Glomerular visceral epithelial cell (primary cell): Measurements from ENCODE around the gene CEP68.
A peak's percentile ranks its signal among the peaks of the same experiment; 100 is the strongest.
"Not testable (repeated sequence)": the region's sequence is repeated elsewhere in the genome, so short reads cannot be mapped to it uniquely, and the experiment has no call there.

Source experiments
- DNase-seq: peaks from one replicate; pipeline ENCODE4 v3.0.0-alpha.2; 2016; ENCODE audit errors: extremely low spot score

The CEP68 gene

DNA sequence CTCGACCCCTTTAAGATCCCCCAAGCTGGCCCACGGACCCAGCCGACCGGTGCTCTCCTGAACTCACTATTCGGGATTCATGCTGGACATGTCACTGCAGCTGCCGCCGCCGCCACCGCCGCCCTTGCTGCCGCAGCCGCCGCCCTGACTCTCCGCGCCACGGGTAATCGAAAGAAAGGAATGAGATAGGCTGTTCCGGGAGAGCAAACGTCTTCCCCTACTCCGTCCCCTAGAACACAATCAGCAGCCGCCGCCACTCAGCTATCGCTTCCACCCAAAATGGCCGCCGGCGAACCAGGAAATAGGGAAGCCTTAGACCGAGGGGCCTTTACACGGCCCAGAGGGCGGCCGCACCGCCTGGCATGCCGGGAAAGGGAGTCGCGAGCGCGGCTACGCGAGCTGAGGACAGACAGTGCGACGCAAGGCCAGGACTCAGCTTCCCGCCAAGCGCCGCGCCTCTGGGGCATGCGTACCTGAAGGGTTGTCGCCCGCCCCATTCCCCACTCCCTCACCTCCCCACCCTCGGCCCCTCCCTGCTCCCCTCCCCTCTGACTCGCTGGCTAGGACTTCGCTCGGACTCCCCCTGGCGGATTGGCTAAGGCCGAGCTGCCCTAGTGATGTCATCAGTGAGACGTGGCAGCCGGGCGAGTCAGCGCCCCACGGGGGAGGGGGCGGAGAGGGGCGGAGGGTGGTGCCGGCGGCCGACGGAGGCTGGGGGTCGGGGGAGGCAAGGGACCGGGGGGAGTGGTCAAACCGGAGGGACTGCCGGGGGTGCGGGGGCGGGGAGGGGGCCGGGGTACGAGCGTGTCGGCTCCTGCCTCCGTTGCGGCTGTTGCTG lies 73.8 kb downstream of the CEP68 start, which contains the start of gene RAB1A:
RAB1A (minus strand) TSS at position 281 of the 838 bp plus-strand sequence; CDS start at position 90, 191 bp downstream.
- peak; percentile 99 for DNase-seq

GRCh38 chr2:65130664-65131175 lies 74.5 kb downstream of the CEP68 start:
- no peak for DNase-seq

- DNase-seq: not testable (repeated sequence)
These were observed 76.7 kb downstream of the CEP68 start for GRCh38 chr2:65132930-65133329.

GRCh38 chr2:65133626-65134025 lies 77.4 kb downstream of the CEP68 start:
- DNase-seq: no peak

- DNase-seq: no peak
These were observed 77.9 kb downstream of the CEP68 start for GRCh38 chr2:65134158-65134557.

GRCh38 chr2:65136253-65136652 lies 80.0 kb downstream of the CEP68 start:
- no peak for DNase-seq
